ENCODE data around the gene NPAS2.

DNA sequence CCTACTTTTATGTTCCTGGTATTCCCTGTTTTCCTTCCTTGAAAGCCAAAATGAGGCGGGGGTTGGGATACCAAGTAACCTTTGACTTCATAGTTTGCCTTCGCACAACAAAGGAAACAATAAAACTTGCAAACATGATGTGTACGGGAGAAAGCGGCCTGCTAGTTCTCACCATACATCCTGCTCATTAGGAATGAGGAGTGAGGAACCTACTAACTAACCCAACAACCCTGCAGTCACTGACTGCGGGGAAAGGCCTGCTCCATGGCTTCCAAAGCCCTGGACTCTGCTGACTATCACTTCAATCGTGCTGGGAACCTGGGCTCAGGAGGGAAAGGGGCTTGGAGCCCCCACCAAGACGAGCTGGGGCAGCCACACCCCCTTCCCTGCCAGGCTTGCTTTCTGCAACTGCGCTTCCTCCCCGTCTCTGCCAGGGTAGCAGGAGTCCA, 206.3 kb downstream of the NPAS2 start:
- TF ChIP-seq, protein P1, sequence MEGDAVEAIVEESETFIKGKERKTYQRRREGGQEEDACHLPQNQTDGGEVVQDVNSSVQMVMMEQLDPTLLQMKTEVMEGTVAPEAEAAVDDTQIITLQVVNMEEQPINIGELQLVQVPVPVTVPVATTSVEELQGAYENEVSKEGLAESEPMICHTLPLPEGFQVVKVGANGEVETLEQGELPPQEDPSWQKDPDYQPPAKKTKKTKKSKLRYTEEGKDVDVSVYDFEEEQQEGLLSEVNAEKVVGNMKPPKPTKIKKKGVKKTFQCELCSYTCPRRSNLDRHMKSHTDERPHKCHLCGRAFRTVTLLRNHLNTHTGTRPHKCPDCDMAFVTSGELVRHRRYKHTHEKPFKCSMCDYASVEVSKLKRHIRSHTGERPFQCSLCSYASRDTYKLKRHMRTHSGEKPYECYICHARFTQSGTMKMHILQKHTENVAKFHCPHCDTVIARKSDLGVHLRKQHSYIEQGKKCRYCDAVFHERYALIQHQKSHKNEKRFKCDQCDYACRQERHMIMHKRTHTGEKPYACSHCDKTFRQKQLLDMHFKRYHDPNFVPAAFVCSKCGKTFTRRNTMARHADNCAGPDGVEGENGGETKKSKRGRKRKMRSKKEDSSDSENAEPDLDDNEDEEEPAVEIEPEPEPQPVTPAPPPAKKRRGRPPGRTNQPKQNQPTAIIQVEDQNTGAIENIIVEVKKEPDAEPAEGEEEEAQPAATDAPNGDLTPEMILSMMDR (IDR thresholded peaks at IDR 0.05) = no peak
- TF ChIP-seq POLR2AphosphoS5 (IDR thresholded peaks at IDR 0.05) = no peak

Measured in upper lobe of left lung (tissue), 4 donors.